Caco-2 (cell line): ENCODE data around the gene CLEC2L. TPM values are rescaled to one million over a fixed set of nuclear protein-coding genes. Genes with fewer than 3 reads are reported as not detected.
A peak's percentile ranks its signal among the peaks of the same experiment; 100 is the strongest.

Experiments used
- BruUV-seq: library from RNA; stranded (reverse); fragments of 400-500 nt; replicated peaks from 2 replicates; lab custom pipeline; 2021; lab: Mats Ljungman, UMichigan
- CTCF ChIA-PET: fragments of 300-600 bp; sonication (Branson Sonifier 250); formaldehyde crosslinking; loops from one replicate; lab custom pipeline; 2022; ENCODE audit warnings: antibody characterized with exemption; lab: Charles Lee
- POLR2A ChIA-PET: fragments of 300-600 bp; sonication (Branson Sonifier 250); formaldehyde crosslinking; loops from one replicate; lab custom pipeline; 2022; ENCODE audit warnings: antibody characterized with exemption; lab: Charles Lee
- DNase-seq, 2 experiments: peaks; one replicate each; pipeline versions ENCODE4 v3.0.0 to v3.0.0-alpha.2; 2020 to 2022
- H3K27me3 ChIP-seq: replicated peaks from 2 replicates; pipeline ENCODE4 v1.6.0; 2011; ENCODE audit warnings: low read length; ENCODE audit not compliant: control insufficient read depth, insufficient read depth
- H3K36me3 ChIP-seq: 2 replicates; pipeline ENCODE4 v1.5.1; 2011; ENCODE audit warnings: low read length; ENCODE audit not compliant: control insufficient read depth, insufficient read depth
- H3K4me1 ChIP-seq: fragments of 250-450 bp; sonication (Bioruptor Pico); 2 replicates; pipeline ENCODE4 v1.5.1; 2020; ENCODE audit warnings: mild to moderate bottlenecking
- H3K4me3 ChIP-seq: 2 replicates; pipeline ENCODE4 v1.5.1; 2011; ENCODE audit warnings: low read depth, mild to moderate bottlenecking, control low read depth, low read length
- H3K9me3 ChIP-seq: fragments of 250-450 bp; sonication (Bioruptor Pico); 2 replicates; pipeline ENCODE4 v1.5.1; 2020; ENCODE audit warnings: mild to moderate bottlenecking, moderate library complexity
- H3K27ac Mint-ChIP-seq: one replicate; pipeline ENCODE4 v1.8.0; 2022; ENCODE audit warnings: mixed read lengths; ENCODE audit not compliant: unreplicated experiment
- H3K27me3 Mint-ChIP-seq: one replicate; pipeline ENCODE4 v1.8.0; 2022; ENCODE audit warnings: mixed read lengths; ENCODE audit not compliant: insufficient read depth, unreplicated experiment
- H3K36me3 Mint-ChIP-seq: one replicate; pipeline ENCODE4 v1.8.0; 2022; ENCODE audit warnings: mild to moderate bottlenecking, mixed read lengths; ENCODE audit not compliant: insufficient read depth, unreplicated experiment
- H3K4me1 Mint-ChIP-seq: one replicate; pipeline ENCODE4 v1.8.0; 2022; ENCODE audit warnings: low read depth, mixed read lengths; ENCODE audit not compliant: unreplicated experiment
- H3K4me3 Mint-ChIP-seq: one replicate; pipeline ENCODE4 v1.8.0; 2022; ENCODE audit warnings: mild to moderate bottlenecking, moderate library complexity, mixed read lengths; ENCODE audit not compliant: unreplicated experiment
- H3K9me3 Mint-ChIP-seq: one replicate; pipeline ENCODE4 v1.8.0; 2022; ENCODE audit warnings: mixed read lengths; ENCODE audit not compliant: unreplicated experiment
- CTCF ChIP-seq, 2 experiments: fragments of 200-600 bp in 1 of 2; IDR thresholded peaks; 1 replicate in 1 of 2; 2 replicates in 1 of 2; pipeline versions ENCODE4 v1.5.1 to v1.8.0; 2011 to 2022; ENCODE audit warnings: antibody characterized with exemption in 1 of 2, control low read depth in 1 of 2, inconsistent platforms in 1 of 2, low read depth in 1 of 2, low read length in 1 of 2, mild to moderate bottlenecking in 1 of 2, moderate library complexity in 1 of 2; ENCODE audit not compliant: insufficient read depth in 1 of 2, severe bottlenecking in 1 of 2, unreplicated experiment in 1 of 2
- intact Hi-C: fragments of 100-400 bp; cut with micrococcal nuclease; formaldehyde crosslinking; loops from one replicate; pipeline ENCODE4 v1.10.0; 2022; ENCODE audit not compliant: unreplicated experiment
- total RNA-seq: library from RNA; stranded (reverse); gene quantifications from 2 replicates; pipeline ENCODE4 v1.2.3, GENCODE V29; 2022

Gene CLEC2L
- total RNA-seq, 1 experiment from 2014 or later, result not detected

DNA sequence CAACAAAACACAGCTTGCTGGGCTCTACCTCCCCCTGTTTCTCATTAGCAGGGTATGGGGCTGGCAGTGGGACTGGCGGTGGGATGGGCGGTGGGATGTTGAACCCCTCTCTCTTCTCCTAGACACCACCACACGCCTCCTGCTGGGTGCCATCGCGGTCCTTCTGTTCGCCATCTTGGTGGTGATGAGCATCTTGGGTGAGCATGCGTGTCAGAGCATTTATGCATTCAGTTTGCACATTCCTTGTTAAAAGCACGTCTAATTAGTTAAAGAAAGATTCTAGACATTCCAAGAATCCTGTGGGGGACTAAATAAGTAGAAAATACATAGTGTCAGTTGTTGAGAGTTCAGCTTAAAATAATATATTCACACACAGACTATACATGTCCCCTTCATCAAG, 12.7 kb downstream of the CLEC2L start:
- peaks cover 21% of the 10 kb centered on the region for H3K27me3 Mint-ChIP-seq
- intact Hi-C loops, result no loop called here
- Histone ChIP-seq H3K9me3 (no peaks in the 10 kb centered on the region), H3K4me3 (no peak overlapping the region), H3K36me3 (no peaks in the 10 kb centered on the region), H3K4me1 (no peaks in the 10 kb centered on the region), H3K27me3 (no peaks in the 10 kb centered on the region; the same call in 1 of the 2 replicates)
- TF ChIP-seq CTCF (IDR thresholded peaks at IDR 0.05; ENCODE audit: insufficient read depth in 1 of 2, low read depth in 1 of 2, low read length in 1 of 2, severe bottlenecking in 1 of 2, unreplicated experiment in 1 of 2), result no peak
- ChIA-PET CTCF (no interaction called here), POLR2A (no interaction called here)
- no peaks in the 10 kb centered on the region for H3K4me1 Mint-ChIP-seq
- H3K27ac Mint-ChIP-seq, result no peak overlapping the region
- no peak for DNase-seq
- H3K9me3 Mint-ChIP-seq, result no peaks in the 10 kb centered on the region
- no peaks in the 10 kb centered on the region for H3K36me3 Mint-ChIP-seq
- H3K4me3 Mint-ChIP-seq, result no peak overlapping the region
- BruUV-seq, result no TSS peak

- Histone ChIP-seq H3K27me3 (no peaks in the 10 kb centered on the region; the same call in 1 of the 2 replicates), H3K36me3 (no peaks in the 10 kb centered on the region), H3K9me3 (no peaks in the 10 kb centered on the region), H3K4me3 (no peak overlapping the region), H3K4me1 (no peaks in the 10 kb centered on the region)
- no peak for TF ChIP-seq CTCF (IDR thresholded peaks at IDR 0.05; ENCODE audit: insufficient read depth in 1 of 2, low read depth in 1 of 2, low read length in 1 of 2, severe bottlenecking in 1 of 2, unreplicated experiment in 1 of 2)
- Mint-ChIP-seq H3K36me3 (no peaks in the 10 kb centered on the region), H3K4me3 (no peak overlapping the region), H3K9me3 (no peaks in the 10 kb centered on the region), H3K4me1 (no peaks in the 10 kb centered on the region), H3K27ac (no peak overlapping the region), H3K27me3 (peaks cover 6% of the 10 kb centered on the region)
- peak in 1 of 2 experiments; percentile 27 for DNase-seq
- POLR2A ChIA-PET, result no interaction called here
- CTCF ChIA-PET, result no interaction called here
- intact Hi-C loops, result no loop called here
- no TSS peak for BruUV-seq
Measured at GRCh38 chr7:139538881-139539635, 15.6 kb downstream of the CLEC2L start.

- H3K4me1 ChIP-seq, result no peaks in the 10 kb centered on the region
Measured at GRCh38 chr7:139540203-139540602, 16.7 kb downstream of the CLEC2L start.

More at GRCh38 chr7:139540203-139540602, 16.7 kb downstream of the CLEC2L start:
- TF ChIP-seq CTCF (IDR thresholded peaks at IDR 0.05; ENCODE audit: insufficient read depth in 1 of 2, low read depth in 1 of 2, low read length in 1 of 2, severe bottlenecking in 1 of 2, unreplicated experiment in 1 of 2), result no peak
- no peak for DNase-seq
- Mint-ChIP-seq H3K4me1 (no peaks in the 10 kb centered on the region), H3K27me3 (peaks cover 4% of the 10 kb centered on the region), H3K9me3 (no peaks in the 10 kb centered on the region), H3K4me3 (no peak overlapping the region), H3K27ac (no peak overlapping the region), H3K36me3 (no peaks in the 10 kb centered on the region)
- no peaks in the 10 kb centered on the region for H3K9me3 ChIP-seq
- H3K4me3 ChIP-seq, result no peak overlapping the region
- ChIA-PET POLR2A (no interaction called here), CTCF (no interaction called here)
- intact Hi-C loops, result no loop called here
- H3K27me3 ChIP-seq, result no peaks in the 10 kb centered on the region
- no peaks in the 10 kb centered on the region for H3K36me3 ChIP-seq
- BruUV-seq, result no TSS peak
